Mucosa of descending colon (tissue), 3 donors: ENCODE data around the gene CCDC14. TPM values are rescaled to one million over a fixed set of nuclear protein-coding genes. Genes with fewer than 3 reads are reported as not detected.

Experiments used
- ATAC-seq: fragments of 200-7000 bp; cut with Tn5 transposase; one replicate; pipeline ENCODE4 v1.9.1; 2020; ENCODE audit warnings: mild to moderate bottlenecking, moderate library complexity
- DNase-seq, 3 donors: peaks; one replicate each; pipeline ENCODE4 v3.0.0-alpha.2; 2020
- H3K36me3 ChIP-seq: fragments of 200-600 bp; one replicate; pipeline ENCODE4 v1.8.0; 2021; ENCODE audit warnings: low read depth, mild to moderate bottlenecking
- H3K4me1 ChIP-seq: fragments of 200-600 bp; one replicate; pipeline ENCODE4 v1.8.0; 2021; ENCODE audit warnings: low read depth, mild to moderate bottlenecking
- H3K4me3 ChIP-seq: fragments of 200-600 bp; one replicate; pipeline ENCODE4 v1.8.0; 2021; ENCODE audit warnings: mild to moderate bottlenecking
- H3K9me3 ChIP-seq: fragments of 200-600 bp; one replicate; pipeline ENCODE4 v1.8.0; 2021; ENCODE audit warnings: mild to moderate bottlenecking
- intact Hi-C, 2 donors: fragments of 100-400 bp; cut with DNase I in 1 of 2; cut with micrococcal nuclease in 1 of 2; formaldehyde crosslinking; loops; one replicate each; pipeline versions ENCODE4 v1.11.0 to v1.11.1; 2022; cut with DNase I, micrococcal nuclease
- total RNA-seq, 3 donors: library from RNA; stranded (reverse); fragmentation: NEBNext Ultra II Directional in 2 of 3; extraction: Animal tissue kit (Norgen Biotek cat#: 25700) in 2 of 3; gene quantifications; one replicate each; pipeline versions ENCODE4 v1.2.1 to v1.2.4, GENCODE V29; 2021 to 2023
- TF ChIP-seq, protein P1 (sequence below): fragments of 200-600 bp; IDR thresholded peaks from one replicate; pipeline ENCODE4 v1.8.0; 2022; ENCODE audit warnings: antibody characterized with exemption, mild to moderate bottlenecking
- donor health status: DM: no; HTN: no; CAD: no; lungs with moderate emphysema.
- donor health status: DM: no; HTN: no; CAD: no.
- donor health status: DM: no; HTN: yes; CAD: no.

Gene CCDC14
- total RNA-seq, 3 donors from 2014 or later: 60.5 to 93.8 (median 62.8) TPM

DNA sequence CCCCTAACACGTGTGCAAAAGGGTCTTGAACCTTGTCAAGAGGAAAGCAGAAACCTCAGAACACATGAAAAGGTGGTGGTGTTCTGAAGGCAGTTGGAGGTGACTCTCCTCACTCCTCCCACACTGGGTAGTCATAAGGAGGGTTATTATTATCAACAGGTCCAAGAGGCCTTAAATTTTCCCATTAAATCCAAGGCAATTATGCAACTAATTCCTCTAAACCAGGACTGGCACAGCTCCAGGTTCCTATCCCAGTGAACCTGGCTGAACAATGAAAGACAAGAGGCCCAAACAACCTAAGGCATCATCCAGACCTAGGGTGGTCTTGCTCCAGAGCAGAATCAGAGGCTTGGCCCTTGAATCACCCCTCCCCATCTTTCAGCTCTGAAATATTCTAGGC lies 91.9 kb downstream of the CCDC14 start:
- TF ChIP-seq, protein P1, sequence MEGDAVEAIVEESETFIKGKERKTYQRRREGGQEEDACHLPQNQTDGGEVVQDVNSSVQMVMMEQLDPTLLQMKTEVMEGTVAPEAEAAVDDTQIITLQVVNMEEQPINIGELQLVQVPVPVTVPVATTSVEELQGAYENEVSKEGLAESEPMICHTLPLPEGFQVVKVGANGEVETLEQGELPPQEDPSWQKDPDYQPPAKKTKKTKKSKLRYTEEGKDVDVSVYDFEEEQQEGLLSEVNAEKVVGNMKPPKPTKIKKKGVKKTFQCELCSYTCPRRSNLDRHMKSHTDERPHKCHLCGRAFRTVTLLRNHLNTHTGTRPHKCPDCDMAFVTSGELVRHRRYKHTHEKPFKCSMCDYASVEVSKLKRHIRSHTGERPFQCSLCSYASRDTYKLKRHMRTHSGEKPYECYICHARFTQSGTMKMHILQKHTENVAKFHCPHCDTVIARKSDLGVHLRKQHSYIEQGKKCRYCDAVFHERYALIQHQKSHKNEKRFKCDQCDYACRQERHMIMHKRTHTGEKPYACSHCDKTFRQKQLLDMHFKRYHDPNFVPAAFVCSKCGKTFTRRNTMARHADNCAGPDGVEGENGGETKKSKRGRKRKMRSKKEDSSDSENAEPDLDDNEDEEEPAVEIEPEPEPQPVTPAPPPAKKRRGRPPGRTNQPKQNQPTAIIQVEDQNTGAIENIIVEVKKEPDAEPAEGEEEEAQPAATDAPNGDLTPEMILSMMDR: no peak
- intact Hi-C loops: no loop called here
- ATAC-seq (no peak), DNase-seq (no peak)
- H3K9me3 ChIP-seq: no peaks in the 10 kb centered on the region
- no peaks in the 10 kb centered on the region for H3K4me1 ChIP-seq
- H3K4me3 ChIP-seq: no peak overlapping the region
- no peaks in the 10 kb centered on the region for H3K36me3 ChIP-seq

- ATAC-seq (no peak), DNase-seq (no peak)
- H3K36me3 ChIP-seq: no peaks in the 10 kb centered on the region
- TF ChIP-seq, protein P1: no peak
- no peak overlapping the region for H3K4me3 ChIP-seq
- intact Hi-C loops: no loop called here
- H3K4me1 ChIP-seq: no peaks in the 10 kb centered on the region
- no peaks in the 10 kb centered on the region for H3K9me3 ChIP-seq
Measured at GRCh38 chr3:123864706-123865105, 96.3 kb downstream of the CCDC14 start.

Other genes starting within 250 kb of the CCDC14 start
- 1,000 to 10,000 TPM in 1 of 3 donors, 100 to 1,000 TPM in 2; 157 to 1,614 (median 175) TPM for gene MYLK, start 76.9 kb downstream of the CCDC14 start, total RNA-seq
- 1 to 10 TPM in 1 of 3 donors, under 1 TPM in 2; 0.41 to 2.0 (median 0.58) TPM for gene ROPN1, start 30.9 kb upstream of the CCDC14 start, total RNA-seq
- 10 to 100 TPM; 35.4 to 78.3 (median 73.5) TPM for gene KALRN, start 72.1 kb upstream of the CCDC14 start, total RNA-seq